MV-4-11 (cell line): Measurements from ENCODE around the gene ATXN1.
"Not testable (repeated sequence)": the region's sequence is repeated elsewhere in the genome, so short reads cannot be mapped to it uniquely, and the experiment has no call there.

Experiments
- DNase-seq: peaks from one replicate; lab custom pipeline; 2025; lab: John Stamatoyannopoulos, UW

ATXN1 gene

DNA sequence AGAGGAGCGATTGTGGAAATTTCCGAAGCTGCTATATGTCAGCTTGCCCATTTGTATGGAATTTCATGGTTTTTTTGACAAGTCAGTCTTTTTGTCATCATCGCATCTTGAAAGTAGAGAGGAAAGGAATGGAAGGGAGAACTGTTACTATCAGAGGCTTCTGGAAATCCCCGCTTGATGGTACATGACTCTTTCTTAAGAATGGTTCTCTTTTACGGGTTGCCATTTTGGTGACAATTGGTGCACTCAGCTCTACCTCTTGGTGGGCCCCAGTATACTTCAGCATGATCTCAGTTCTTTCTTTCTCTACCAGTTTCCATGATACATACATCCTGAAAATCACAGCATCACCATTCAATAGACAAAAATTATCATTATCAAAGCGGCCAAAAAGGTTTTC lies 146.0 kb downstream of the ATXN1 start:
- DNase-seq, result not testable (repeated sequence)

DNA sequence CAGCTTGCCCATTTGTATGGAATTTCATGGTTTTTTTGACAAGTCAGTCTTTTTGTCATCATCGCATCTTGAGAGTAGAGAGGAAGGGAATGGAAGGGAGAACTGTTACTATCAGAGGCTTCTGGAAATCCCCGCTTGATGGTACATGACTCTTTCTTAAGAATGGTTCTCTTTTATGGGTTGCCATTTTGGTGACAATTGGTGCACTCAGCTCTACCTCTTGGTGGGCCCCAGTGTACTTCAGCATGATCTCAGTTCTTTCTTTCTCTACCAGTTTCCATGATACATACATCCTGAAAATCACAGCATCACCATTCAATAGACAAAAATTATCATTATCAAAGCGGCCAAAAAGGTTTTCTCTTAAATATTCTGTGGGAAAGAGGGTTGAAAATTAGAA lies 147.1 kb downstream of the ATXN1 start:
- not testable (repeated sequence) for DNase-seq

DNA sequence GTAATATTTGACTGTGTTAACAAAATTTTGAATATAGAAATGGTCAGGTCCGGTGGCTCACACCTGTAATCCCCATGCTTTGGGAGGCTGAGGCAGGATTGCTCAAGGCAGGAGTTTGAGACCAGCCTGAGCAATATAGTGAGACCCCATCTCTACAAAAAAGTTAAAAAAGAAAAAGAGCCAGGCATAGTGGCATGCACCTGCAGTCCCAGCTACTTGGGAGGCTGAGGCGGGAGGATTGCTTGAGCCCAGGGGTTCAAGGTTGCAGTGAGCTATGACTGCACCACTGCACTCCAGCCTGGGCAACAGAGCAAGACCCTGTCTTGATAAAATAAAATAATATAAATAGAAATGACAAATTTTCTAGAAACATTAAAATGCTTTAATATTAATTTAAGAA lies 147.8 kb downstream of the ATXN1 start:
- not testable (repeated sequence) for DNase-seq

DNA sequence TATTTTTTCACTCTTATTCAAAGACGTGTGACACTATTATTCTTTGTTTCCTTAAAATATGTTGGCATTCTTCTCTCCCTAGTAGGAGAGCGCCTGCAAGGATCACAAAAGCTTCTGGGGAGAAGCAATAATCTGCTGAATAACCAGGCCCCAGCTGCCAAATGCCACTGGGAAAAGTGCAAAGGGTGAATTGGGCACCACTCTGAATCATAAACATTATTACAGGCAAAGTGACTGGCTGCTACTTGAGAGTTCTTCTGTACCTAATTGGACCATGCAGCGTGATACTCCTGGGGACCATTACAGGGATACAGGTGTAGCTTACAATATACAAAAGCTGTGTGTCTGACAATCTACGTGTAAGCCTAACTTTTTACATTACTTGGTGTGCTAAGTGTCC lies 152.8 kb downstream of the ATXN1 start:
- DNase-seq, result no peak

DNA sequence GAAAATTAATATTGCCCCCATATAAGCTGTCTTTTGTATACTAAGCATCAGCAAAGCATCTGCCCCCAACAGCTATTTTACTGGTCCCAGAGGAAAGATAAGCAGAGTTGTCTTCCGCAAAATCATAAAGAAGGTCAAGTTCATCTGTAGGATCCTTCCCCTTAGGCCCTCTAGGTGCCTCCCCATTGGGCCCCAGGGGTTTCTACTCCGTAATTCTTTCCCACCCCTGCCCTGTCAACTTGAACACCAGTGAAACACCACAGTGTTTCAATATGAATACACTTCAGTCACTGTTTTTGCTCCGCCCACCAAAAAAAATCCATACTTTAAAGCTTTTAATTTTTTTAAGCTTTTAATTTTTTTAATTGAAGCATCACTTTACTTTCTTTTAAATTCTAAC lies 159.2 kb downstream of the ATXN1 start:
- DNase-seq, result no peak

DNA sequence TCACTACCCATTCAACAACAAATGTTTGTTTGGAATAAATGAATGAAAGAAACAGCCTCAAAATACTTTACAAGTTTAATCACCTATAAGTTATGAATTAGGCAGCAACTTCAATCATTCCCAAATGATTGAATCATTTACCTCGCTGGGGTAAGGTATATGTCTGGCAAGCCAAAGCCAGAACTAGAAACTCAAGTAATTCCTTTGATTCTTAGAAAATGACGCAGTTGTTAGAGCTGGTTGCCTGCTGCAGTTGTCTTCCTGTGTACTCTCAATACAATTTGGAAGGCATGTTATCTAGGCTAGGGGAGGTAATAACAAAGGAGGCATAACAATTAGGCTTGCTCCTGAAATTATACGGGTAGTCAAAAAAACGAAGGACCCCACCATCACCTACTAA lies 160.6 kb downstream of the ATXN1 start:
- DNase-seq, result no peak

DNA sequence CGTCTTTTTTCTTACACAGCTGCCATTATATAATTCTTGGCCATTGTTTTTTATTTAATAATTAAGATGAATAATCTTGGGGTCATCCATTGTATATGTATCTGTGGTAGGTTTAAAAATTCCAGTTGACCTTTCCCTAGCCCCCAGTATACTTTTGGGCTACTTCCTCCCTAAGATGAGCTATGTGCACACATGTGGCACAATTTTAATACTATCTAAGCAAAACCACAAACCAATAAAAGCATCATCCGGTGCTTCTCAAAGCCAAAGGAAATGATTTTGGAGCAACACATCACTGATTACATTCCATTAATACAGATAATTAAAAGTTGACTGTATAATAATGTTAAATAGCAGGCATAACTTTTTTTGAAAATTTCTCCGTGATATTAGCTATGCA lies 161.2 kb downstream of the ATXN1 start:
- peak; percentile 51 for DNase-seq

DNA sequence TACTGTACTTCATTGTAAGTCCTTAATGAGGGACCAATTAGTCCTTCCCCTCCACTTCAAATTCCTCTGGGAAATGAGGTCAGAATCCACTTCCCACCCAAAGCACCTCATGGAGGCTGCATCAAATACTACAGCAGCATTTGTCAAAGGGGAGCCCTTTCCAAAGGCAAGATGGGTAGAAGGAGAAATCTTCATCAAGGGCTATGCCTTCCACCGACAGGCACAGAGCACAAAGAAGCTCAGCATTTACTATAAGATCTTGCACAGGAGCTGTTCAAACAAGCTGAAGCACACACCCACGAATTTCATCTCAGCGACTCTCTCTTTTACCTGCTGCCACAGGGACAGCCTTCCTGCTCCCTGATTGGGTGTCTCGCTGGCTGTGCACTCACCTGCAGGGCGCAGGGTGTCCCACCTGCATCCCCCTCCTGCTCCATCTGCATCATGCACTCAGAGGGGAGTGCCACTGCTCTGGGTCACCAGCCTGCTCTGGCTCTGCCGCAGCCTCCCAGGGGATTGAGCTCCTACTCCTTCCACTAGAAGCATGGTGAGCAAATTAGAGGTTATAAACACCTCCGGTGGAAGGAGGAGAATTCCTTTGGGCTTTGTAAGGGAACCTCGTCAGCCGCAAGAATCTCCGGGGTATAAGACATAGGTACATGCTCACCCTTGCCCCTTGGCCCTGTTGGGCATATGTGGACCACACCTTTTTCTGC lies 164.5 kb downstream of the ATXN1 start:
- DNase-seq, result no peak

DNA sequence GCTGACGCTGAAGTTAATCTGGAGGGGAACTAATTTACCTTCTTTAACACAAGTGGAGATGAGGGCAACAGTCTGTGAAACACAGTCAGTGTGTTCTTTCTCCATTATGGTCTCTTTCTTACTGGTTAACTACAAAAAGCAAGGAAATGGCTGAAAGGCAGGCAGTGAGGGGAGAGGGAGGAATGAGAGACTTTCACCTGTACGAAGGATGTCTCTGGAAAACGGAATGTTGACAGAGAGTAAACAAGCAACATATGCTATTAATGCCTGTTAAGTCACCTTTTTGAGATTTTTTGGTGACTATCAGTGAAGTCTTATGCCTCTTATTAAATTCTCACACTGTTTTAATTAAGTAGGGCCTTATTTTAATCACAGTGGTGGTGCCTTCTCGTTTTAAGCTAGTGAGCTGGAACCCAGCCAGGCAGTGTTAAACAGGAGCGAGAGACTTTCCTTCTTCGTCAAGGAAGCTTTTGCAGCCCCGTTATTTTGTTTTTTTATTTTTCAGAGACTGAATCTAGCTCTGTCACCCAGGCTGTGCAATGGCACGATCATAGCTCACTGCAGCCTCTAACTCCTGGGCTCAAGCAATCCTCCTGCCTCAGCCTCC lies 165.6 kb downstream of the ATXN1 start:
- DNase-seq, result no peak

DNA sequence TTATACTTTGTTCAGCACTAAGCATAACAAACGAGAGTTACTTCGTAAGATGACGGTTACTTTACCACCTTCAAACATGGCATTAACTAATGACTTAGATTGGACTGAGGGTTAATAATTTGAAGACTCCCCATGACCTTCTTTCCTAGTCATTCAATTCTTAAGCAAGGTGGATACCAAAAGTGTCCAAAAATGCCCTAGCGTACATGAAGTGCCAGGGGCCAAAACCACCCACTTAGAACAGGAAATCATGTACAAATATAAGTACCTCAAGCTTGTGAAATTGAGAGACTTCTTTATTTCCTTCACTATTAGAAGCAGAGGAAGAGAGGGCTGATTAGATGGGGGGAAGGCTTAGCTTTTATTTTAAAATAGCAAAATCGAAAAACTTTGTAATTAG lies 166.4 kb downstream of the ATXN1 start:
- no peak for DNase-seq

DNA sequence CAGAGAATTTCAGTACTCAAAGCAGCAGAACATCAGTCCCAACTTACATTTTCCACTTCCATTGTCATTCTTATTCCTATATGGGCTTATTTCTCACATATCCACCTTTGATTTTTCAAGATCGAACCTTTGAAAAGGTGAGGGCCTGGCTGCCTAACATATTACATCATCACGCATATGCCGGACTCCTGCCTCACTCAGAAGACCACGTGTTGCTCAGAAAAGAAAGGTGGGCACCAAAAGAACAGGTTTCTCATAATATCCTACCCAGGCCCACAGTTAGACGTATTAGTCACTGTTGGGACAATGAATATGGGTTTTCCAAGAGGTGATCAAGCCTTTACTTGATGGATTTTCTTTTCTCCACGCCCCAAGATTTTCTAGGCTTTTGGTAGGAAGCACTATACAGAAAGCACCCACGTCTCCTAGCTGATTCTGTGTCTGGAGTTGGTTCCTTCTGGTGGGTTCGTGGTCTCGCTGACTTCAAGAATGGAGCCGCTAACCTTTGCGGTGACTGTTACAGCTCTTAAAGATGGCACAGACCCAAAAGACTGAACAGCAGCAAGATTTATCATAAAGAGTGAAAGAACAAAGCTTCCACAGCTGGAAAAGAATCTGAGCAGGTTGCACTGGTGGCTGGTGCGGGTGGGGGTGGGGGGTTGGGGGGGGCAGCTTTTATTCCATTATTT lies 168.9 kb downstream of the ATXN1 start:
- peak; percentile 49 for DNase-seq

DNA sequence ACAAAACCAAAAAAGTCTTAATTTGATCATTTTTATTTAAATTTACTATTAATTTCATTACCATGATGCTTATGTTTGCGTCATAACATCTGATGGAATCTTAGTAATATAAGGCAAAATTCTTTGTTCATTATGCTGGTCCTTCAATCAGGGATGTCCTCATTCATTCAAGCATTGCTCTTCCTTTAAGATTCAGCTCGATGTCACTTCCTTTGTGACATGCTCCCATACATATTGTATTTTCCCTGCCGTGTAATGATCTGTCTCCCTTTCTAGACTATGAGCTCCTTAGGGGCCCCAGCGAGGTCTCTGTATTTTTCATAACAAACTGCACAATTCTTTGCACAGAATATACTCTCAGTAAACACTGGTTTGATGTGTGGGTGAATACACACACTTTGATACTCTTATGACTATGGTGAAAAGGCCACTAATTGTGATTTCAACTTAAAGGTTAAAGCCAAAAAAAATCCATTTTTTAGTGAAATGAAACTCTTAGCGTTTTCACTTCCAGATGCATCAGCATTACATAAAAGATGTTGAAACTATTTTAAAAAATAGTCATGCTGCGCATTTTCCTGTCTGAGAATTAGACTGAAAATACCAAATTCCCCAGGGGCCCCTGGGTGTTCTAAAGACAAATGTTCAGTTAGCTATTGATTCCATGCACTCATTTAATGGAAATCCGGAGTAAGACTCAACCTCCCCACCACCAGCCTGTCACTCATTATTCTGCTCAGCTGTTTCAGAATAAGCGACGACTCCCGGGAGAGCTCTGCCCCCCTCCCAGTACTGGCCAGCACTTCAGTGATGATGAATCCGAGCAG lies 169.7 kb downstream of the ATXN1 start:
- DNase-seq, result peak; percentile 75

DNA sequence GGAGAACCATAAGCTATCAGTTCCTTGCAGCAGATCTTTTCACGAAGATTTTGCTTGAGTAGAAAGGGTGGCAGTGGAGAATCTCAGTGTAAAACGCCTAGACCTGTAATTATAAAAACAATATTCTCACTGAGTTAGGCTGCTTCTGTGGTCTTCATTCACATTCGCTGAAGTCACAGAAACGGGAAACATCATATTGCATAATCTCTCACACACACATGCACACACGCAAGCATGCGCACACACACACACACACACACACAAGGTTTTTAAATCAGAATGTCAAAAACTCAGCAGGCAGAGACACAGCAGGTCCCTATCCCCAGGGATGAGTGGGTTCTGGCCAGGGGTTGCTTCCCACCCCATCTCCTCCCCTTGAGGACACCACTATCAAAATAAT lies 175.5 kb downstream of the ATXN1 start:
- DNase-seq, result peak; percentile 88

DNA sequence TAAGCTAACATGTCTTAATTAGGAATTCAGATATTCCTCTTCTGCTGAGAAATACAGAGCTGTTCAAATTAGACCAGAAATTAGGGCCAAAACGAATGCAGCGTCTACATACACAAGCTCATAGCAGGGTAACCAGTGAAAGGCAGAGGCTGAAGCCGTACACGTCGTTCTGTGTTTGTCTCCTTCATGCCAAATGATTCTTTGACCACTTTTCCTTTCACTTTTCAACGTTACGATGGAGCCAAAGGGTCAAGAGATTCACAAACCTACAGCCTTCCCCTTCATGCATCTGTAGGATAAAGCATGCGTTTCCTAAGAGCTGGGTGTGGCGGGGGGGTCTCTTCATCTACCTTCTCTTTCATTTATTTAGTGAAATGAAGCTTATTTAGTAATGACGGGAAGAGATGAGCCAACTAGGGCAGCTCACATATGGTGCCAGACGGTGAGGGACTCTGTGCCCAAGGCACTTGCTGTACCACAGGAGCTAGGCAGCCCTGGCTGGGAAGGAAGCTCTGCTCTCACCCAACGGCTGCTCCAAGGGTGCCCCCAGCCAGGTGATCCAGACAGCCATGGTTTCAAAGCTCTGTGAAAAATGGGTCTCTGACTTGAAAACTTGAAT lies 178.0 kb downstream of the ATXN1 start:
- no peak for DNase-seq

DNA sequence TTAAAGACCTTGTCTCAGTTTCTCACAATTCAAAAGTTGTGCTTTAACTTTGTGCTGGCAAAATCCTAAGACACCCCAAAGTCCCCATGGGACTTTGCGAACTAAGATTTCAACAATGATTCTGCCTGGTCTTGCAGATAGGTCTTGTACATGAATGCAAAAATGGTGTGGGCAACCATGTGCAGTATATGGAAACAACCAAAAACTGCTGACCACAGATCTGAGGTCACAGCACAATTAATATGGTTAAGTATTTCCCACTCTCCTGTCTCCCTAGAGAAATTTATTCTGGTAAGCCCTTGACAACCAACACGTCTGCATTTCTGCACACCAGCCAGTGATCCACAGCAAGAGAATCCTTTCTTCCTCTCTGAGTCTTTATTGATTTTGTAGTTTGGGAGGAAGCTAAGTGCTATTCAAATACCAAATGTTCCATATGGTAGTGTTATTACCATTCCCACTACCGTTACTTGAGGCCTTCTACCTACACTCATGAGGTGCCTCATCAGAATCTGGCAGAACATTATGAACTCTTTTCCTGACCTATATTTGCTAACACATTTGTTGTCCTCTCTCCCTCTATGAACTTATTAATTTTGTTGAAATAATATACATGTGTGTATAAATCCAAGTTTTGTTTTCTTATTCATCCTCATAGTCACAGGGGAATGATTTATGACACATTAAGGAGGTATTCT lies 178.7 kb downstream of the ATXN1 start:
- no peak for DNase-seq

DNA sequence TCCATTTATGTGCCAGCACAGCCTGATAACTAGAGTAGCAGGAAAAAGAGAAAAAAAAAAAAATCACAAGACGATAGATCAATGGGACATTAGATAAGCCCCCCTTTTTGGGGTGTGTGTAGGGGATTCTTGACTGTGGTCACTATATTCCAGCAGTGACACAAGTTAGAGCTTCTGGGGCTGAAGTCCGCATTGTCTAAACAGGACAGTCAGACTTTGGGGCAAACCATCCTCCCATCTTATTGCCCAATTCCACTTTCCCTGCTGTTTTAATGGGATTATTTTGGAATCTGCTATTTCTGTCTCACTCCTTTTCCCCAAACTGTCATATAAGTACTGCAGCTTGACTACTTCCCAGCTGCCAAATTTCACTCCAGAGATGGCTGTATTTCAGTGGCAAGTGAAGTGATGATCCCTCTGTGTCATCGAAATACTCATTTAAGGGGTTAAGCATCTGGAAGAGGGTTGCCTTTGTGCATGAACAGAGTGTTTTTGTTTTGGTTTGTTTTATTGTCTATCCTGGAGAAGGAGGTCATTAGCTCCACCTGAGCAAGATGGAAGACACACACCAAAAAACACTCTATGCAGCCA lies 182.5 kb downstream of the ATXN1 start:
- DNase-seq, result no peak

DNA sequence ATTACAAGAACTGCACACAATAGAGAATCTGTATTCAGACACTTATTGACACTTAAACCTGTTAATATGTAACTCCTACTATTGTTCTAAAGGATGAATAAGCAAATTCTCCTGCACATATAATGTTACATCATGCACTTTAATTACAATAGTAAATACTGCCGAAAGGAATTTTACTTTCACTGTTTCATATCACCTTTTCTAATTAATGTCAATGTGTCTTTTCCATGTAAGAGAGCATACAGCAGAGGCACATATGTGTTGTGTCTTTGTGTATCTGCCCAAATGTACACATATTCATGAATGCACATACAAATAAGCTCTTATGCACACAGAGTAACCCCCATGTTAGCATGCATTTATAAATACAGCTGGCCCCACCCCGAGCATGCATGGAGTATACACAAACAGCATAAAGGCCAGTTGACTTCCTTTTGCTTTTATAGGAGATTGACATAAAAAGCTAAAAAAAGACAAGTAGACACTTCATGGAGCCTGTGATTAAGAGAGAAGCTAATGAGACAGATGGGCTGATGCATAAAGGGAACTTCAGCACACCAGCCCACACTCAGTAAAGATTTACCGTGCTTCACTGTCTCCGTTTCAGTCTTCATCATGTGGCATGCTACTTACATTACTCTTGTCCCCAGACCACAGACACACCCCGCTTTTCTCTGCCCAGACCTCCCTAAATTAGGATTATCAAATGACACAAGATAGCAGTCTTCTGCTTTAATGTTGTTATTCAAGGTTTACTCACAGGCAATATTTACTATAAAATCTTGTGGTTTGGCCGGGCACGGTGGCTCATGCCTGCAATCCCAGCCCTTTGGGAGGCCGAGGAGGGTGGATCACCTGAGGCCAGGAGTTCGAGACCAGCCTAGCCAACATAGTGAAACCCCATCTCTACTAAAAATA lies 184.6 kb downstream of the ATXN1 start:
- peak; percentile 60 for DNase-seq

DNA sequence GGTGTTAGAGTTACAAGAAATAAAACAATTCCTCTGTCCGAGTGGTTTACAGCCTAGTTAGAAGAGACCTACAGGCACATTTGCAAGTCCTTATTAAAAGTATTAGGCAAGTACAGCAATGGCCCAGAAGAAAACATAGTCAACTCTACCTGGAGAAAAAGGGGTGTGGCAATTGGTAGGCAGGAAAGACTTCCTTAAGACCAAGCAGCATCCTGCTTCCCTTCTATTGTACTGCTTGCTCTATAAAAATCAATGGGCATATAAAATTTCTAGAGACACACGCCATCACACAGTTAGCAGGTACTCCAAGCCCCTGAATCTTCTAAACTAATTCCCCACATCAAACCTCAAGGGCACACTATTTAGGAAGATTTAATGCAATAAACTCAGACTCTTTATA lies 185.6 kb downstream of the ATXN1 start:
- DNase-seq, result no peak

DNA sequence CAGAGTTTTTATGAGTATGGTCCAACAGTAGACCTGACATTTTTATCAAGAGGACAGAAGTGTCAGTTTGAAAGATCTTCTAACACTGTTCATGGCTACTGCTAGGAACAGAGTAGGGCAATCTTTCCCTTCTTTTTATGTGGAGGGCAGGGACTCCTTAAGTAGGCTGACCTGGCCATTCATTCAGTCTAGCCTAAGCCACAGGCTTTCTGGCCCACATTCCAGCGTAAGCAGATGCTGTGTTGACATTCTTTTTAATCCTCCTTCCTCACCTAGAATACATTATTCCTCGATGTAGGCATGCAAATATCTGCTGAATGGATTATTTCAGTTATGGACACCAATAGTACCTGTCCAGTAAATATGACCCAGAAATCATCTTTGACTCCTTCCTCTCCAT lies 188.3 kb downstream of the ATXN1 start:
- DNase-seq, result no peak

DNA sequence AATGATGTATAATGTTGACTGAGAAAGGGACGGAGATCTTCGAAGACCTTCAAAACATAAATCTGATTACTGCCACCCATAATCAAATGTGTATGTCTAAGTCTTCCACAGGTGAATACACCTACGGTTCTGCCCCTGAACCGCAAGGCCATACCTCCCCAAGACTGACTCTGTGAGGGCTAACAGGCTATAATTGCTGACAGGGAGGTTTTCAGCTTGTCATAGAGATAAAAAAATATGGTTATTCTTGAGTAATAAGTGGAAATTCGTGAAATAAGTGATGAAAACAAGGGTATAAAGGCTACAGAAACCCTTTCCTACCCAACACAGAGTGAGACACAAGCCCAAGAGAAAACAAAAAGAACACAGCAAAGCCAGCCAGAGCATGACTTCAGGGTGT lies 188.9 kb downstream of the ATXN1 start:
- no peak for DNase-seq
